A673 (cell line): ENCODE measurements around the gene MGST2.

ENCODE experiments used
- EZH2 ChIP-seq: fragments of 200-600 bp; sonication (generic); IDR thresholded peaks from 2 replicates; pipeline ENCODE4 v1.6.1; 2017; ENCODE audit warnings: borderline replicate concordance, low read depth, mild to moderate bottlenecking, mixed read lengths, antibody characterized with exemption, low read length; ENCODE audit not compliant: poor library complexity, severe bottlenecking
- TF ChIP-seq, protein P1 (sequence below): fragments of 300-800, 200-600 bp; sonication (generic); conservative IDR thresholded peaks from 2 replicates; pipeline ENCODE4 v1.5.1; 2017; ENCODE audit warnings: low read depth, mild to moderate bottlenecking, antibody characterized with exemption, low read length, moderate library complexity, mixed read lengths

DNA sequence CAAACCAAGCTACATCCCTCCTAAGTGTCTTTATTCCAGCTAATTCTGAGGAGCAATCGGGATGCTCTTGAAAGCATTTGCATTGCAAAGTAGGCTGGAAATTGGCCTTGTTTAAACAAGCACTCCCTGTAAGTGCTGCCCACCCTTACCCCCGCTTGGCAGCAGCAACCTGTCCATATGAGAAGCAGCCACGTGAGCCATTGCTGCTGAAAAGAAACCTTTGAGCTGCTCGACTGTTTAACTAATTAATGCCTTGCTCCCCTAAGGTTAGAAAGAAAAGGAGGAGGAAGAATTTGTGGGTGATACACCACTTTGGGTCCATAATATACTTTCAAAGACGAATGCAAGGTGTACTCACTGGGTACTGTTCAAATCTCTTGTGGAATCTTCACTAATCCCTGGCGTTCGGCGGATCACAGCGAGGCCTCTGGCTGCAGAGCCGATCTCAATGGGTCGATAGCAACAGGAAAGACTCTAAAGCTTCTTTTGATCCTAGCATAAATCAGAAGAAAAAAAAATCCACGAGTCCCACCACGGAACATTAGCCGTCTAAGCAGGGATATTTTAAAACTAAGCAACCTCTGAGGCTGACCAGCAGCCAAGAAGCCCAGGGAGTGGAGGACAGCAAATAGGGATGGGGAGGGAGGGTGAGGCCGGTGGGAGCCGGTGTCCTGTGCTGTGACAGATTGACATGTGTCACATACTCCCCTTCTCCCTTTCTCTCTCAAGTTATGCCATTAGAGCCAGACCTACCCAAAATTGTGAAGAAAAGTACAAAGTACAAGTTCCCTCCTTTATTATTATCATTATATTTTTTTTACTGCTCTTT is 37.2 kb upstream of the MGST2 start:
- TF ChIP-seq, protein P1, sequence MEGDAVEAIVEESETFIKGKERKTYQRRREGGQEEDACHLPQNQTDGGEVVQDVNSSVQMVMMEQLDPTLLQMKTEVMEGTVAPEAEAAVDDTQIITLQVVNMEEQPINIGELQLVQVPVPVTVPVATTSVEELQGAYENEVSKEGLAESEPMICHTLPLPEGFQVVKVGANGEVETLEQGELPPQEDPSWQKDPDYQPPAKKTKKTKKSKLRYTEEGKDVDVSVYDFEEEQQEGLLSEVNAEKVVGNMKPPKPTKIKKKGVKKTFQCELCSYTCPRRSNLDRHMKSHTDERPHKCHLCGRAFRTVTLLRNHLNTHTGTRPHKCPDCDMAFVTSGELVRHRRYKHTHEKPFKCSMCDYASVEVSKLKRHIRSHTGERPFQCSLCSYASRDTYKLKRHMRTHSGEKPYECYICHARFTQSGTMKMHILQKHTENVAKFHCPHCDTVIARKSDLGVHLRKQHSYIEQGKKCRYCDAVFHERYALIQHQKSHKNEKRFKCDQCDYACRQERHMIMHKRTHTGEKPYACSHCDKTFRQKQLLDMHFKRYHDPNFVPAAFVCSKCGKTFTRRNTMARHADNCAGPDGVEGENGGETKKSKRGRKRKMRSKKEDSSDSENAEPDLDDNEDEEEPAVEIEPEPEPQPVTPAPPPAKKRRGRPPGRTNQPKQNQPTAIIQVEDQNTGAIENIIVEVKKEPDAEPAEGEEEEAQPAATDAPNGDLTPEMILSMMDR = no peak
- no peak for TF ChIP-seq EZH2
